OCI-LY1 (cell line): Measurements from ENCODE around the gene GJB4.

Experiments
- CTCF ChIP-seq: fragments of 200-600 bp; sonication (generic), shearing (Covaris generic); IDR thresholded peaks from 2 replicates; pipeline ENCODE4 v1.5.1; 2017; ENCODE audit warnings: mild to moderate bottlenecking, antibody characterized with exemption, low read length, moderate library complexity, mixed read lengths
- EZH2 ChIP-seq: fragments of 200-600 bp; sonication (generic), shearing (Covaris generic); IDR thresholded peaks from 2 replicates; pipeline ENCODE4 v1.8.0; 2017; ENCODE audit warnings: borderline replicate concordance, mixed run types, mild to moderate bottlenecking, antibody characterized with exemption, low read length, moderate library complexity, mixed read lengths

- TF ChIP-seq CTCF: no peak
- no peak for TF ChIP-seq EZH2
Observed at GRCh38 chr1:34803770-34804169, 44.2 kb downstream of the GJB4 start.
